Progenitor cell of endocrine pancreas (in vitro differentiated cells): ENCODE results near the gene SPCS3. TPM values are rescaled to one million over a fixed set of nuclear protein-coding genes. Genes with fewer than 3 reads are reported as not detected.
"Not testable (repeated sequence)": the region's sequence is repeated elsewhere in the genome, so short reads cannot be mapped to it uniquely, and the experiment has no call there.

ENCODE experiments used
- DNase-seq: peaks from one replicate; pipeline ENCODE4 v3.0.0; 2021; ENCODE audit warnings: low spot score; ENCODE audit not compliant: unreplicated experiment
- H3K27ac Mint-ChIP-seq: 2 replicates; pipeline ENCODE4 v1.8.0; 2021; ENCODE audit warnings: mild to moderate bottlenecking, moderate library complexity, mixed read lengths
- H3K27me3 Mint-ChIP-seq: 2 replicates; pipeline ENCODE4 v1.8.0; 2021; ENCODE audit warnings: mixed read lengths
- H3K36me3 Mint-ChIP-seq: 2 replicates; pipeline ENCODE4 v1.8.0; 2022; ENCODE audit warnings: mixed read lengths; ENCODE audit not compliant: insufficient read depth
- H3K4me1 Mint-ChIP-seq: 2 replicates; pipeline ENCODE4 v1.8.0; 2021; ENCODE audit warnings: low read depth, mixed read lengths
- H3K4me3 Mint-ChIP-seq: 2 replicates; pipeline ENCODE4 v1.8.0; 2021; ENCODE audit warnings: low read depth, mild to moderate bottlenecking, moderate library complexity, mixed read lengths
- H3K9me3 Mint-ChIP-seq: 2 replicates; pipeline ENCODE4 v1.8.0; 2021; ENCODE audit warnings: low read depth, mixed read lengths
- CTCF ChIP-seq: fragments of 200-600 bp; sonication (generic); IDR thresholded peaks from one replicate; pipeline ENCODE4 v1.5.0; 2021; ENCODE audit warnings: antibody characterized with exemption, mild to moderate bottlenecking; ENCODE audit not compliant: unreplicated experiment
- total RNA-seq: library from RNA; stranded (reverse); gene quantifications from 2 replicates; pipeline ENCODE4 v1.2.1, GENCODE V29; 2021

The SPCS3 gene
- total RNA-seq, 1 donor from 2014 or later, result 118 TPM

GRCh38 chr4:176339936-176340761, 20.4 kb downstream of the SPCS3 start:
- Mint-ChIP-seq H3K9me3 (peaks cover 9% of the 10 kb centered on the region), H3K27me3 (no peaks in the 10 kb centered on the region), H3K4me1 (peaks cover 19% of the 10 kb centered on the region), H3K36me3 (peaks cover 8% of the 10 kb centered on the region), H3K27ac (no peak overlapping the region), H3K4me3 (no peak overlapping the region)
- DNase-seq, result no peak
- no peak for TF ChIP-seq CTCF

GRCh38 chr4:176340871-176341685, 21.3 kb downstream of the SPCS3 start:
- peaks cover 12% of the 10 kb centered on the region for H3K9me3 Mint-ChIP-seq
- H3K27me3 Mint-ChIP-seq, result no peaks in the 10 kb centered on the region
- H3K4me1 Mint-ChIP-seq, result peaks cover 19% of the 10 kb centered on the region
- peaks cover 10% of the 10 kb centered on the region for H3K36me3 Mint-ChIP-seq
- DNase-seq, result no peak
- no peak overlapping the region for H3K4me3 Mint-ChIP-seq
- H3K27ac Mint-ChIP-seq, result no peak overlapping the region
- peak; percentile 74 for TF ChIP-seq CTCF

- Mint-ChIP-seq H3K4me1 (peaks cover 15% of the 10 kb centered on the region), H3K4me3 (no peak overlapping the region), H3K27me3 (no peaks in the 10 kb centered on the region), H3K36me3 (peaks cover 10% of the 10 kb centered on the region), H3K9me3 (peaks cover 12% of the 10 kb centered on the region), H3K27ac (no peak overlapping the region)
- no peak for DNase-seq
- no peak for TF ChIP-seq CTCF
Measured at GRCh38 chr4:176342384-176342783, 22.6 kb downstream of the SPCS3 start.

- Mint-ChIP-seq H3K4me3 (no peak overlapping the region), H3K27me3 (no peaks in the 10 kb centered on the region), H3K9me3 (peaks cover 12% of the 10 kb centered on the region), H3K36me3 (peaks cover 10% of the 10 kb centered on the region), H3K27ac (no peak overlapping the region), H3K4me1 (peaks cover 8% of the 10 kb centered on the region)
- TF ChIP-seq CTCF, result no peak
- DNase-seq, result no peak
Measured at GRCh38 chr4:176343286-176343685, 23.5 kb downstream of the SPCS3 start.

- H3K9me3 Mint-ChIP-seq, result peaks cover 21% of the 10 kb centered on the region
- not testable (repeated sequence) for H3K27me3 Mint-ChIP-seq, H3K27ac Mint-ChIP-seq, DNase-seq, H3K4me1 Mint-ChIP-seq, H3K4me3 Mint-ChIP-seq
- peaks cover 20% of the 10 kb centered on the region for H3K36me3 Mint-ChIP-seq
Measured at GRCh38 chr4:176345346-176345745, 25.6 kb downstream of the SPCS3 start.

- H3K36me3 Mint-ChIP-seq, result peaks cover 29% of the 10 kb centered on the region
- DNase-seq, H3K4me1 Mint-ChIP-seq, H3K27ac Mint-ChIP-seq, H3K27me3 Mint-ChIP-seq, H3K4me3 Mint-ChIP-seq: not testable (repeated sequence)
- peaks cover 27% of the 10 kb centered on the region for H3K9me3 Mint-ChIP-seq
Measured at GRCh38 chr4:176346836-176347235, 27.1 kb downstream of the SPCS3 start.
